Measurements from ENCODE around the gene LY6G6C. TPM values are rescaled to one million over a fixed set of nuclear protein-coding genes. Genes with fewer than 3 reads are reported as not detected.

The LY6G6C gene
- total RNA-seq, 1 donor from 2014 or later: 0.28 TPM

DNA sequence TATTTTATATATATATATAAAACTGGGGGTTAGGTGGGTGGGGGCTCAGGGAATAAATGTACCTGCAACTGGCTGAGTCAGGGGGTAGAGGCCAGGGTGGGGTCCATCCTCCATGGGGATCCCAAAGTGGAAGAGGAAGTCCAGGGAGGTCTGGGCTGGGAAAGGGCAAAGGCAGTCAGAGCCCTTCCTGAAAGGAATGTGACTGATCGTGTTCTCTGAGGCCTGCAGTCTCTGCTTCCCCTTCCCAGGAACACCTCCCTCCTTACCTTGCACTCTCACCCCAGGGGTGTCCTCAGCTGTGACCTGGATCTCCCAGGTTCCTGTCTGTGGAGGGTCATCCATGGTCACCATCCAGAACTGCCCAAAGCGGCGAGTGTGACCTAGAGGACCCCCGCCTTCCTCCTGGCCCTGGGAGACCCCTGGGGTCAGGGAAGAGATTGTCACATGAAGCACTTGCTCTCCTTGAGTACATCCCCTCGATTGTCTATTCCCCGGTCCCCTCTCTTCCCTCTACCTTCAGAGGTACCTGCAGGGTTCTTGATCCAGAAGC lies 45.6 kb upstream of the LY6G6C start:
- Mint-ChIP-seq H3K4me3 (ENCODE audit: unreplicated experiment) (no peak overlapping the region), H3K36me3 (ENCODE audit: low read depth, unreplicated experiment) (peaks cover 16% of the 10 kb centered on the region), H3K4me1 (ENCODE audit: unreplicated experiment) (peaks cover 28% of the 10 kb centered on the region), H3K9me3 (ENCODE audit: unreplicated experiment) (no peaks in the 10 kb centered on the region), H3K27ac (ENCODE audit: unreplicated experiment) (peak overlapping the region; percentile 44), H3K27me3 (ENCODE audit: unreplicated experiment) (peaks cover 8% of the 10 kb centered on the region)
- DNase-seq (ENCODE audit: low spot score): no peak
- TF ChIP-seq, protein P1, sequence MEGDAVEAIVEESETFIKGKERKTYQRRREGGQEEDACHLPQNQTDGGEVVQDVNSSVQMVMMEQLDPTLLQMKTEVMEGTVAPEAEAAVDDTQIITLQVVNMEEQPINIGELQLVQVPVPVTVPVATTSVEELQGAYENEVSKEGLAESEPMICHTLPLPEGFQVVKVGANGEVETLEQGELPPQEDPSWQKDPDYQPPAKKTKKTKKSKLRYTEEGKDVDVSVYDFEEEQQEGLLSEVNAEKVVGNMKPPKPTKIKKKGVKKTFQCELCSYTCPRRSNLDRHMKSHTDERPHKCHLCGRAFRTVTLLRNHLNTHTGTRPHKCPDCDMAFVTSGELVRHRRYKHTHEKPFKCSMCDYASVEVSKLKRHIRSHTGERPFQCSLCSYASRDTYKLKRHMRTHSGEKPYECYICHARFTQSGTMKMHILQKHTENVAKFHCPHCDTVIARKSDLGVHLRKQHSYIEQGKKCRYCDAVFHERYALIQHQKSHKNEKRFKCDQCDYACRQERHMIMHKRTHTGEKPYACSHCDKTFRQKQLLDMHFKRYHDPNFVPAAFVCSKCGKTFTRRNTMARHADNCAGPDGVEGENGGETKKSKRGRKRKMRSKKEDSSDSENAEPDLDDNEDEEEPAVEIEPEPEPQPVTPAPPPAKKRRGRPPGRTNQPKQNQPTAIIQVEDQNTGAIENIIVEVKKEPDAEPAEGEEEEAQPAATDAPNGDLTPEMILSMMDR (IDR thresholded peaks at IDR 0.05; ENCODE audit: unreplicated experiment): no peak

DNA sequence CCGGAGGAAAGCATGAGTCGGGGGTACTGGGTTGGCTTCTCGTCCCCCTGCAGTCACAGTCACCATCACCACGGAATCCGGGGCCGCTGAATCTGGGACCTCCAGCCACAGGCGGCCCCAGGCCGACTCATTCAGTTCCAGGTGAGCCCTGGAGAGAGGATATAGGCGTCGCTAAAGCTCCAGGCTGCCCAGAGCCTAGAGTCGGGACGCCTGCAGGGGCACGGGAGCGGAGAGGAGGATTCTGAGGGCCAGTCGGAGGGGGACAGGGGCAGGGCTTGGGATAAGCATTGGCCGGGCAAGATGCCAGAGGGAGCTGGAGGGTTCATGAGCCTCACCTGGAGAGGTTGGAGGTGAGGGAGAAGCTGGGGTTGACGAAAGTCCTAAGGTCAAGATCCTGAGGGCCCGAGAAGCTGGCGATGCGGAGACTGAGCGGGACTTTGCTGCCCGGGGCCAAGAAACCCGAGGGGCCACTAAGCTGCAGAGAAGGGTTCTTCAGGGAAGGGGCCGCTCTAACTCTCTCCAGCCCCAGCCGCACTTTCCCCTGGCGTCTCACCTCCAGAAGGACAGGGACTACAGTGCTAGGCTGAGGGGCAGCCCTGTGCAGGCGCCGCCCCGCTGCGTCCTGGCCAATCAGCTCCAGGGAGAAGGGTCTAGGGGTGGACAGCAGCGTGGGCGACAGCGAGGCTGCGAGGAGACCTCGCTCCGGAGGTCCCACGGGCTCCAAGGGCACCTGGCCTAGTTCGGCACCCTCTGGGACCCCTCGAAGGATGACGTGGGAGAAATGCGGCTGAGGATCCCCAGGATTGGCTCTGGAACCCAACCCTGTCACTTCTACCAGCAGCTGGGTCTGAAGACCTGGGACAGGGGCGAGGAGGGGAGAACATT lies 44.6 kb upstream of the LY6G6C start:
- peaks cover 8% of the 10 kb centered on the region for H3K27me3 Mint-ChIP-seq (ENCODE audit: unreplicated experiment)
- no peaks in the 10 kb centered on the region for H3K9me3 Mint-ChIP-seq (ENCODE audit: unreplicated experiment)
- DNase-seq (ENCODE audit: low spot score): no peak
- no peak overlapping the region for H3K4me3 Mint-ChIP-seq (ENCODE audit: unreplicated experiment)
- H3K36me3 Mint-ChIP-seq (ENCODE audit: low read depth, unreplicated experiment): peaks cover 20% of the 10 kb centered on the region
- no peak overlapping the region for H3K27ac Mint-ChIP-seq (ENCODE audit: unreplicated experiment)
- peaks cover 28% of the 10 kb centered on the region for H3K4me1 Mint-ChIP-seq (ENCODE audit: unreplicated experiment)
- TF ChIP-seq, protein P1 (IDR thresholded peaks at IDR 0.05; ENCODE audit: unreplicated experiment): no peak

DNA sequence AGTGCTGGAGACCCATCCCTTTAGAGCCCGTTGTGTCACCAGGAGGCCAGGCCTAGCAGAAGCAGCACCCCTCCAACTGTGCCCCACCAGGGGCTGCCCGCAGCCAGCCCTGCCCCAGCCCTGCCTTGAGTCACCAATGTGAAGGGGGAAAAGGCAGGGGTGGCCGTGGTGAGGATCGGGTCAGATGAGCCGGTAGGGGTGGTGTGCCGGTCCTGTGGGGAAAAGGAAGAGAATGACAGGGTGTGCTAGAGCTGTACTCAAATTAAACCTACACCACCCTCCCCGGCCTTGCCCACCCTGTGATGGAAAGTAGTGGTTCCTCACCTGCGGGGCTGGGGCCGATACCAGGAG lies 44.0 kb upstream of the LY6G6C start:
- H3K4me1 Mint-ChIP-seq (ENCODE audit: unreplicated experiment): peaks cover 28% of the 10 kb centered on the region
- peaks cover 7% of the 10 kb centered on the region for H3K27me3 Mint-ChIP-seq (ENCODE audit: unreplicated experiment)
- no peak overlapping the region for H3K4me3 Mint-ChIP-seq (ENCODE audit: unreplicated experiment)
- H3K36me3 Mint-ChIP-seq (ENCODE audit: low read depth, unreplicated experiment): peaks cover 23% of the 10 kb centered on the region
- DNase-seq (ENCODE audit: low spot score): no peak
- no peak overlapping the region for H3K27ac Mint-ChIP-seq (ENCODE audit: unreplicated experiment)
- H3K9me3 Mint-ChIP-seq (ENCODE audit: unreplicated experiment): no peaks in the 10 kb centered on the region
- TF ChIP-seq, protein P1 (IDR thresholded peaks at IDR 0.05; ENCODE audit: unreplicated experiment): no peak

DNA sequence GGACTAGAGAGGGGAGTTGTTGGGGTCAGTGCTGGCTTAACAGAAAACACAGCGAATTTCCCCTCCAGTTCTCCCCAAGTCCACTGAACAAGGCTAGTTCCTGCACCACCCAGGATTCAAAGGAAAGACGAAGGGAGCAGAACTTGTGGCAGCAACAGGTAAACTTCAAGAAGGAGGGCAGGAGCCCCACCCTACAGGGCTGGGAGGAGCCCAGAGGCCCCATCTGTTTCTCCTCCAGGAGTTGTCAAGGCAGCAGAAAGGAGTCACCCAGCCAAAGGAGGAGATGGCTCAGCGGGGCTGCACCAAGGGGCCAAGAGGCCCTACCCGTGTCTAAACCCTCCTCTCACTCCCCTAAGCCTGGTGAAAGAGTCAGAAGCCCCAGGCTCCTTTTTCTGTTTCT lies 42.7 kb upstream of the LY6G6C start:
- no peak for DNase-seq (ENCODE audit: low spot score)
- peaks cover 26% of the 10 kb centered on the region for H3K4me1 Mint-ChIP-seq (ENCODE audit: unreplicated experiment)
- H3K9me3 Mint-ChIP-seq (ENCODE audit: unreplicated experiment): no peaks in the 10 kb centered on the region
- H3K27me3 Mint-ChIP-seq (ENCODE audit: unreplicated experiment): peaks cover 5% of the 10 kb centered on the region
- H3K4me3 Mint-ChIP-seq (ENCODE audit: unreplicated experiment): no peak overlapping the region
- H3K27ac Mint-ChIP-seq (ENCODE audit: unreplicated experiment): peak overlapping the region; percentile 91
- TF ChIP-seq, protein P1 (IDR thresholded peaks at IDR 0.05; ENCODE audit: unreplicated experiment): no peak
- peaks cover 24% of the 10 kb centered on the region for H3K36me3 Mint-ChIP-seq (ENCODE audit: low read depth, unreplicated experiment)

DNA sequence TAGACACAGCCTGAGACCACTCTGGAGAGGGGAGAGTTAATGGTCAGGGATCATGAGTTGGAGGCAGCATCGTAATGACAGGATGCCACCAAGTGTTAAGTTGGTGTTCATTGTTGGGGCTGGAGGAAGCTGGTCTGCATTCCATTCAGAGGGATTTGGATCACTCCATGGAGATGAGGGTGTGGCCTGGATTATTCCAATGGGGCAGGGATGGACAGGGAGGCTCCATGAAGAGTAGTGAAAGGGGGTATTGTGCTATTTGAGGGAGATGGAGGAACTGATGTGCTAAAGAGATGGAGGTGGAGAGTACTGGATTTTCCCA lies 42.0 kb upstream of the LY6G6C start:
- Mint-ChIP-seq H3K27ac (ENCODE audit: unreplicated experiment) (peak overlapping the region; percentile 91), H3K4me3 (ENCODE audit: unreplicated experiment) (peak overlapping the region; percentile 78), H3K27me3 (ENCODE audit: unreplicated experiment) (peaks cover 7% of the 10 kb centered on the region), H3K4me1 (ENCODE audit: unreplicated experiment) (peaks cover 21% of the 10 kb centered on the region), H3K36me3 (ENCODE audit: low read depth, unreplicated experiment) (peaks cover 24% of the 10 kb centered on the region), H3K9me3 (ENCODE audit: unreplicated experiment) (no peaks in the 10 kb centered on the region)
- TF ChIP-seq, protein P1 (IDR thresholded peaks at IDR 0.05; ENCODE audit: unreplicated experiment): no peak
- DNase-seq (ENCODE audit: low spot score): no peak
